IPS-11a (cell line): Measurements from ENCODE around the gene SLC2A13.
"Not testable (repeated sequence)": the region's sequence is repeated elsewhere in the genome, so short reads cannot be mapped to it uniquely, and the experiment has no call there.

ENCODE experiments used
- H3K4me3 ChIP-seq: one replicate; pipeline ENCODE4 v1.5.1; 2013; ENCODE audit warnings: low read depth, low read length, control low read depth

Gene SLC2A13

GRCh38 chr12:40106202-40106533, 287 bp upstream of the SLC2A13 start:
- peak overlapping the region; percentile 29 for H3K4me3 ChIP-seq

GRCh38 chr12:40105265-40105514, 691 bp downstream of the SLC2A13 start:
- H3K4me3 ChIP-seq = peak overlapping the region; percentile 61

GRCh38 chr12:40104461-40105264, 1.2 kb downstream of the SLC2A13 start:
- peak overlapping the region; percentile 61 for H3K4me3 ChIP-seq

- no peak overlapping the region for H3K4me3 ChIP-seq
Measured at GRCh38 chr12:40103043-40103442, 2.8 kb downstream of the SLC2A13 start.

GRCh38 chr12:40101747-40102146, 4.1 kb downstream of the SLC2A13 start:
- no peak overlapping the region for H3K4me3 ChIP-seq

- H3K4me3 ChIP-seq = no peak overlapping the region
Measured at GRCh38 chr12:40099423-40099853, 6.4 kb downstream of the SLC2A13 start.

- H3K4me3 ChIP-seq = no peak overlapping the region
Measured at GRCh38 chr12:40098406-40099145, 7.3 kb downstream of the SLC2A13 start.

- no peak overlapping the region for H3K4me3 ChIP-seq
Measured at GRCh38 chr12:40093512-40093911, 12.4 kb downstream of the SLC2A13 start.

GRCh38 chr12:40086471-40086870, 19.4 kb downstream of the SLC2A13 start:
- no peak overlapping the region for H3K4me3 ChIP-seq

GRCh38 chr12:40078266-40078665, 27.6 kb downstream of the SLC2A13 start:
- H3K4me3 ChIP-seq = no peak overlapping the region

GRCh38 chr12:40075458-40075857, 30.4 kb downstream of the SLC2A13 start:
- no peak overlapping the region for H3K4me3 ChIP-seq

- no peak overlapping the region for H3K4me3 ChIP-seq
Measured at GRCh38 chr12:40068416-40068815, 37.5 kb downstream of the SLC2A13 start.

GRCh38 chr12:40065636-40066035, 40.2 kb downstream of the SLC2A13 start:
- H3K4me3 ChIP-seq = no peak overlapping the region

- H3K4me3 ChIP-seq = no peak overlapping the region
Measured at GRCh38 chr12:40063414-40063813, 42.5 kb downstream of the SLC2A13 start.

GRCh38 chr12:40058721-40059190, 47.1 kb downstream of the SLC2A13 start:
- H3K4me3 ChIP-seq = no peak overlapping the region

- no peak overlapping the region for H3K4me3 ChIP-seq
Measured at GRCh38 chr12:40056373-40056772, 49.5 kb downstream of the SLC2A13 start.

- no peak overlapping the region for H3K4me3 ChIP-seq
Measured at GRCh38 chr12:40055776-40056175, 50.1 kb downstream of the SLC2A13 start.

- H3K4me3 ChIP-seq = no peak overlapping the region
Measured at GRCh38 chr12:40055228-40055579, 50.7 kb downstream of the SLC2A13 start.

- H3K4me3 ChIP-seq = no peak overlapping the region
Measured at GRCh38 chr12:40054555-40055227, 51.2 kb downstream of the SLC2A13 start.

GRCh38 chr12:40049268-40049667, 56.6 kb downstream of the SLC2A13 start:
- H3K4me3 ChIP-seq = no peak overlapping the region

GRCh38 chr12:40047002-40047401, 58.9 kb downstream of the SLC2A13 start:
- not testable (repeated sequence) for H3K4me3 ChIP-seq

GRCh38 chr12:40045656-40046055, 60.2 kb downstream of the SLC2A13 start:
- H3K4me3 ChIP-seq = no peak overlapping the region
